Peyer's patch (tissue), 4 donors: Measurements from ENCODE around the gene ELF2. TPM values are rescaled to one million over a fixed set of nuclear protein-coding genes. Genes with fewer than 3 reads are reported as not detected.
"Not testable (repeated sequence)": the region's sequence is repeated elsewhere in the genome, so short reads cannot be mapped to it uniquely, and the experiment has no call there.

Experiments used
- DNase-seq, 3 donors: peaks; one replicate each; pipeline ENCODE4 v3.0.0-alpha.2; 2017 to 2019
- H3K27ac ChIP-seq, 4 donors: fragments of 200-600 bp; sonication (generic); one replicate each; pipeline ENCODE4 v1.5.1; 2016 to 2019
- H3K27me3 ChIP-seq, 2 donors: fragments of 200-600 bp; sonication (generic); one replicate each; pipeline ENCODE4 v1.5.1; 2019
- H3K36me3 ChIP-seq, 3 donors: fragments of 200-600 bp; sonication (generic); one replicate each; pipeline ENCODE4 v1.5.1; 2016 to 2019
- H3K4me1 ChIP-seq, 4 donors: fragments of 200-600 bp; sonication (generic); one replicate each; pipeline ENCODE4 v1.5.1; 2016 to 2019
- H3K4me3 ChIP-seq, 4 donors: fragments of 200-600 bp; sonication (generic); 1 replicate in 3 of 4; 2 replicates in 1 of 4; pipeline ENCODE4 v1.5.1; 2016 to 2019; ENCODE audit warnings: mild to moderate bottlenecking in 1 of 4
- H3K9me3 ChIP-seq, 4 donors: fragments of 200-600 bp; sonication (generic); one replicate each; pipeline ENCODE4 v1.5.1; 2016 to 2019; ENCODE audit warnings: mild to moderate bottlenecking in 1 of 4
- CTCF ChIP-seq, 6 experiments: fragments of 450-650 bp in 4 of 6; fragments of 200-600 bp in 2 of 6; sonication (generic) in 1 of 6; IDR thresholded peaks; one replicate each; pipeline ENCODE4 v1.5.1; 2017 to 2019; ENCODE audit warnings: antibody characterized with exemption in 6 of 6, mild to moderate bottlenecking in 3 of 6, moderate library complexity in 1 of 6
- POLR2A ChIP-seq, 2 donors: fragments of 450-650 bp; IDR thresholded peaks; one replicate each; pipeline ENCODE4 v1.5.1; 2017; ENCODE audit warnings: antibody characterized with exemption in 2 of 2, mild to moderate bottlenecking in 2 of 2, moderate library complexity in 2 of 2
- total RNA-seq, 4 donors: library from RNA; depleted of rRNA; stranded (reverse); fragments of >200 nt; gene quantifications; one replicate each; pipeline ENCODE4 v1.1.0, GENCODE V29; 2016

The ELF2 gene
- total RNA-seq, 4 donors from 2014 or later, result 47.1 to 75.1 (median 54.4) TPM

DNA sequence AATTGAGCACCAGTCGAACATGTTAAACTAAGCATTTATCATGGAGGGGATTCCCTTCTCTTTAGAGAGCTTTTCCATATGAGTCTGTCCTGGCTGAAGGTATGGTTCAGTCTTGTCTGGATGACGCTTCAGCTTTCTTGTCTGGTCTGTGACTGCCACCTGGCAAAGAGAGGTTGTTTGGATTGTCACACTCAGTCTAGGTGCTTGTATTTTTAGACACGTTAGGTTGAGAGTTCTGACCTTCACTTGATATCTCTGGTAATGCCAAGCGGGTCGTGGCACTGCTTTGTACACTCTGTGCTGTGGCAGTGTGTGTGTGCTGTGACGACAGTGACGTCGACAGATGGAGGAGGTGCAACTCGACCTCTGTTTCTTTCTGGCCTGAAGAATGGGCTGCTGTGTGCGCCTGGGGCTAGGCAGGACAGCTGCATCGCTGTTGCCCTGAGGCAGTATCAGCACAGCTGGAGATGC, 148.8 kb downstream of the ELF2 start:
- TF ChIP-seq POLR2A (IDR thresholded peaks at IDR 0.05) (no peak), CTCF (IDR thresholded peaks at IDR 0.05) (no peak)
- H3K27me3 ChIP-seq, result no peaks in the 10 kb centered on the region
- H3K9me3 ChIP-seq, result no peaks in the 10 kb centered on the region
- H3K27ac ChIP-seq, result no peak overlapping the region
- no peak overlapping the region for H3K4me3 ChIP-seq
- no peak for DNase-seq
- H3K4me1 ChIP-seq, result peaks cover 0 to 6% (median 0%) of the 10 kb centered on the region in 4 donors
- no peaks in the 10 kb centered on the region for H3K36me3 ChIP-seq

DNA sequence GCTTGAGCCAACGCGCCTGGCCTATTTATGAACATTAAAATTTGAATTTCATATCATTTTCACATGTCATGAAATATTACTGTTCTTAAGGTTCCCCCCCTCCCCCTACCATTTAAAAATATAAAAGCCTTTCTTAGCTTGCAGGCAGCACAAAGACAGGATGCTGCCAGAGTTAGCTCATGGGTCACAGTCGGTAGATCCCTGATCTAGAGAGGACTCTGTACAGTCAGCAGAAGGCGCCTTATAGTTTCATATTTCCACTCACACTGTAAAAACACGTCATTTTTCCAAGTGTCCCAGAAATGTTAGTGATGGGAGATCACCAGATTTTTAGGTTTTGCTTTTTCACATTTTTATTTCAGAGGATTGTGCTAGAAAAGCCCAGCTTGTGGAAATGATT, 149.2 kb downstream of the ELF2 start:
- TF ChIP-seq POLR2A (IDR thresholded peaks at IDR 0.05), result no peak
- no peak for TF ChIP-seq CTCF (IDR thresholded peaks at IDR 0.05)
- no peak for DNase-seq
- Histone ChIP-seq H3K27ac (no peak overlapping the region), H3K4me1 (peaks cover 0 to 6% (median 0%) of the 10 kb centered on the region in 4 donors), H3K4me3 (no peak overlapping the region), H3K27me3 (no peaks in the 10 kb centered on the region), H3K36me3 (no peaks in the 10 kb centered on the region), H3K9me3 (no peaks in the 10 kb centered on the region)

GRCh38 chr4:139025841-139026240, 151.2 kb downstream of the ELF2 start:
- no peak for DNase-seq
- no peaks in the 10 kb centered on the region for H3K9me3 ChIP-seq
- H3K4me1 ChIP-seq, result peaks cover 0 to 6% (median 0%) of the 10 kb centered on the region in 4 donors
- no peak overlapping the region for H3K4me3 ChIP-seq
- no peak overlapping the region for H3K27ac ChIP-seq
- H3K27me3 ChIP-seq, result no peaks in the 10 kb centered on the region
- TF ChIP-seq POLR2A (IDR thresholded peaks at IDR 0.05), result no peak
- TF ChIP-seq CTCF (IDR thresholded peaks at IDR 0.05), result no peak
- no peaks in the 10 kb centered on the region for H3K36me3 ChIP-seq

DNA sequence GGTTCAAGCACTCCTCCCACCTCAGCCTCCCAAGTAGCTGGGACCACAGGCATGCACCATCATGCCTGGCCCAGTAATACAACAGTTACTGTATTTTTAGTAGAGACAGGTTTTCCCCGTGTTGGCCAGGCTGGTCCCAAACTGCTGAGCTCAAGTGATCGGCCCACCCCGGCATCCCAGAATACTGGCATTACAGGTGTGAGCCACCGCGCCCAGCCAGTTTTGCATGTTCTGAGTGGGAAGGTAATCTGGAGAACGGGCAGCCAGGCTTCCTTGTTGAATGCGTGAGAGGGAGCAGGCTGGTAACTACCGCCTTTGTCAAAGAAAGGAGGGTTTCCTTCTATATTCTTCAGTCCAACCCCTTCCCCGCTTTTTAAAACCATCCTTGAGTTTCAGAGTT, 152.3 kb downstream of the ELF2 start:
- no peak overlapping the region for H3K4me3 ChIP-seq
- H3K27me3 ChIP-seq, result no peaks in the 10 kb centered on the region
- H3K4me1 ChIP-seq, result peaks cover 0 to 2% (median 0%) of the 10 kb centered on the region in 4 donors

DNA sequence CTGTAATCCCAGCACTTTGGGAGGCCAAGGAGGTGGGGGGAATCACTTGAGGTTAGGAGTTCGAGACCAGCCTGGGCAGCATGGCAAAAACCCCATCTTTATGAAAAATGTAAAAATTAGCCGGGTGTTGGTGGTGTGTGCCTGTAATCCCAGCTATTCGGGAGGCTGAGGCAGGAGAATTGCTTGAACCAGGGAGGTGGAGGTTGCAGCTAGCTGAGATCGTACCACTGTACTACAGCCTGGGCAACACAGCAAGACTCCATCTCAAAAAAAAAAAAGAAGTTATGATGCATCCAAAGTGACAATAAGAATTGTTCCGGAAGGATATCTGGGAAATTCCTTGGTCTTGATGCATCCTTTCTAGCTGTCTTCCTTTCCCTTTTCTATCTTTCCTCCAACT, 154.2 kb downstream of the ELF2 start:
- no peak overlapping the region for H3K27ac ChIP-seq
- TF ChIP-seq CTCF (IDR thresholded peaks at IDR 0.05), result no peak
- TF ChIP-seq POLR2A (IDR thresholded peaks at IDR 0.05), result no peak
- H3K36me3 ChIP-seq, result no peaks in the 10 kb centered on the region
- H3K4me1 ChIP-seq, result no peaks in the 10 kb centered on the region
- H3K4me3 ChIP-seq, result no peak overlapping the region
- no peaks in the 10 kb centered on the region for H3K27me3 ChIP-seq
- no peaks in the 10 kb centered on the region for H3K9me3 ChIP-seq
- no peak for DNase-seq

More for the DNA sequence above, 152.3 kb downstream of the ELF2 start:
- H3K27ac ChIP-seq, result no peak overlapping the region
- no peaks in the 10 kb centered on the region for H3K36me3 ChIP-seq
- DNase-seq, result no peak
- TF ChIP-seq POLR2A (IDR thresholded peaks at IDR 0.05) (no peak), CTCF (IDR thresholded peaks at IDR 0.05) (no peak)
- H3K9me3 ChIP-seq, result no peaks in the 10 kb centered on the region

- not testable (repeated sequence) for H3K4me1 ChIP-seq, H3K9me3 ChIP-seq, DNase-seq, H3K4me3 ChIP-seq, H3K27ac ChIP-seq, H3K36me3 ChIP-seq, H3K27me3 ChIP-seq
Observed at GRCh38 chr4:139021071-139021470, 155.9 kb downstream of the ELF2 start.
